CD4-positive, alpha-beta T cell treated with Interleukin-4 for 1 hour (primary cell): ENCODE measurements around the gene TMEM107.

ENCODE experiments used
- DNase-seq, 2 donors: peaks; one replicate each; pipeline ENCODE4 v3.0.0-alpha.2; 2020 to 2022

TMEM107 gene

DNA sequence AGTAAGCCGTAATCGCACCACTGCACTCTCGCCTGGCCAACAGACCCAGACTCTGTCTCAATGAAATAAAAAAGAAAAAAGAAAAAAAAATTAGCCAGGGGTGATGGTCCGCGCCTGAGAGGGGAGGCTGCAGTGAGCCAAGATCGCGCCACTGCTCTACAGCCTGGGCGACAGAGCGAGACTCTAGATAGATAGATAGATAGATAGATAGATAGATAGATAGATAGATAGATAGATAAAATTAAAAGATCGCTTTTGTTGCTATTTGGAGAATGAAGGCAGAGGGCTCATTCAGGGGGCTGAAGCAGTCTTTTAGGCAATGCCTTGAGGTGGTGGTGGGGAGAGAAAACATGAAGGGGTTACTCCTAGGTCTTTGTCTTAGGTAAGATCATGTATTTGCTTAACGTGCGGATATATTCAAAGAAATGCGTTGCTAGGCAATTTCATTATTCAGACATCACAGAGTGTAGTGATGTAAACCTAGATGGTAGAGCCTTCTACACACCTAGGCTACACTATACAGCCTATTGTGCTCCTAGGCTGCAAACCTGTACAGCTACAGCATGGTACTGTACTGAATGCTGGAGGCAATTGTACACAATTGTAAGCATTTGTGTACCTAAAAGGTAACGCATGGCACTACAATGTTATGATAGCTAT is 47.9 kb downstream of the TMEM107 start:
- DNase-seq = no peak

- DNase-seq = peak in 1 of 2 donors; percentile 50
Observed at GRCh38 chr17:8126491-8127066, 49.6 kb downstream of the TMEM107 start.

DNA sequence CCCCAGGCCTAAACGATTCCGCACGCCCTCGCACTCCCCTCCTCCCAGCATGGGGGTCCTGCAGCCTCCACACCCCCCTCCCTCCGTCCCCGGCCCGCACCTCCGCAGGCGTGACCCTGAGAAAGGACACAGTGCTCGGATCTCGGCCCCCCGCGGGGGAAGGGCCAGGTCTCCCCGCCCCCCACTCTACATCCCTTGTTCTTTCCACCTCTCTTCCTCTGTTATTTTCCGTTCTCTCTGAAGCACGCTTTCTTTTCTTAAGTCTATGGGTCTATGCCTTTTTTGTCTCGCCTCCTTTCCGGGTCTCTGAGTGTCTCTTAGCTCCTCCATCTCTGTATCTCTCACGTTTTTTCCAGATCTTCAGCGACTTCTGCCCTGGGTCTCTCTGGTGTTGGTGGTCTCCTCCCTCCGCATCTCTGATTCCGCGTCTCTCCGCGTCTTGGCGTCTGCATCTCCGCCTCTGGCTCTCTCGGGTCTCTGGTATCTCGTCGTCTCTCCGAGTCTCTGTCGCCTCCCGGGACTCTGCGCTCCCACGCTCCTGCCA is 50.2 kb downstream of the TMEM107 start:
- DNase-seq = no peak

DNA sequence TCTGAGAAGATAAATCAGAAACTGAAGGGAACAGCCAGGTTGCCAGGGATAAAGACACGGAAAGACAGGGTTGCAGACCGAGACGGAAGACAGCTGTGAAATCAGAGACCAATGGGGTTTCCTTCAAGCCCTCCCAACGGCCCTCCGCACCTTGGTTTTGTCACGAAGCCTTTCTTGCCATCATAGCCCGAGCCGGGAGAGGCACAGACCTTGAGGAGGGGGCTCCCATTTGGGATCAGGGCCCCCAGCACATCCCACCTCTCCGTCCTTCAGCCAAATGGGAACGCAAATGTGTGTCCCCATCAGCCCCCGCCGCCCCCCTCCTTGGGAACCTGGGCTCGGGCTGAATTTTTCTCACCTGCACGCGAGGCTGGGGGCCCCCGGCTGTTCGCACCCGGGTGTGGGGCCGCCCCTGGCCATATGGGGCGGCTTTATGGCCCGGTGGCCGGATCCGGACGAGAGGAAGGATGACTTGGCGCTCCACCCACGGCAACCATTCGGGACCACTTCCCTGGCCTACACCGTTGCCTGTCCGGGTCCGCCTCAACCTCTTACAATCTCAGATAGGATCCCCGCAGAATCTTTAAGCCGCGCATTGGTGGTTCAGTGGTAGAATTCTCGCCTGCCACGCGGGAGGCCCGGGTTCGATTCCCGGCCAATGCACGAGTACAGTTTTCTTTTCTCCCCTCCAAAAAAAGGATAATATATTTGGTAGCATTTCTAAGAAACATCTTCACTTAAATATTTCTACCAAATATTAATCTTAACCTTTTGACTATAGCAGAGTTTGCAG is 50.8 kb downstream of the TMEM107 start:
- DNase-seq = peak; percentile 90 to 92

DNA sequence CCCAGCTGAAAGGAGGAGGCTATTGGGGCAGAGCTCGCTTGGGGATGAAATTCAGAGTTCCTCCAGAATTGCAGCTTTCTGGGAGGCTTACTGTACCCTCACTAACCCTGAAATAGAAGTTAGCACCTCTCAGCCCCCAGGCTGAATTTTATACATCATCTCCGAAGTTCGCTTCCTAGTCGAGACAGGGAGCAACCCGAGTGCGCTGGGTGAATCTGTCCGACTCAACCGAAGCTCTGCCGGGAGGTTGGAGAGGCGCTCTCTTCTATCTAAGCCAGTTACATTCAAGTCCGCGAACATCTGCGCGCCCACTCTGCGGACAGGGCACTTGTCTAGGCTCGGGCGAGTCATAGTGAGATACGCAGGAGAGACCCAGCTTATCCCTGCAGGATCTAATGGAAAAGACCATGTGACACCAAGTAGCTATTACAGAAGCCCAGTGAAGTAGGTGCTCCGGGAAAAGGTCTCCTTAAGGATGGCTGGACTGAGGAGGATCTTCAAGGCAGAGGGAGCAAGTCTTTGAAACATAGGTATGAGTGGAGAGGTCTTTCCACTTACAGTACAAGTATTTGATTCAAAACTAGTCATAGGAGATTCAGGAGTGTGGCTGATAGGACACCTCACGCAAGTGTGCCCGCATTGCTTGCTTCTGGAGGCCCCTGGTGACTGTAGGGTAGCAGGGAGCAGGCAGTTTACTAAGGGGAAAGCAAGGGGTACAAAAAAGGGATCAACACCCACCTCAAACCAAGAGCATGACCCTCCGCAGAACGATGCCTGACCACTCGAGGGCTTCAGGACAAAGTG is 51.6 kb downstream of the TMEM107 start:
- DNase-seq = peak in 1 of 2 donors; percentile 24

DNA sequence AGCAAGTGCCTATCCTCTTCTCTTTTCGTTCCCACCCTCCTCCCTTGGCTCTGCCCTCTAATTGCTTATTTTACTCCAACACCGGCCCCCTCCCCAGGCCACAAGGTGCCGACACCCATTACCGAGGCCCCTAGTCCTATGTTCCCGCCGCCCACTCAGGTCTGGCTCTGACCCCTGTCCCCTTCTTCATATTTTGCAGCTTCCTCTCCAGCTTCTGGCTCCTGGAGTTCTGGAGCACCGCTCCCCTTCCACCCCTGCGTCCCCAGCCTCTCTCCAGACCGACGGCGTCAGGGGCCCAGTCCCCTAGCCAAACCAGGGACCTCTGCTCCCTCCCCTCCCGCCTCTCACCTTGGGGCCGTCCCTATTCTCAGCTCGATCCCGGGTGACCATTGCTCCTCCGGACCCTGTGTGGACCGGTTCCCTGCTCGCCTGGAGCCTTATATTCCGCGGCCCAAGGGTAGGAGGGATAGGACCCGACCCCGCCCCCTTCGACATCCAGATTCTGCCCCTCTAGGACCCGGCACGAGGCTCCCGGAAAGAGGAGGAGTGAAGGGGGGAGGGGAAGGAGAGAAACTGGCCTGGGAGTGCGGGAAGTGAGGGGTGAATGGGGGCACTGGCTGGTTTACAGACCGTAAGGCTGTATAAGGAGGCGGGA is 52.4 kb downstream of the TMEM107 start, which contains the start of gene HES7:
Gene HES7, minus strand, starts transcription at position 412 of the 655 bp plus-strand sequence. Its CDS starts 22 bp downstream, at position 390.
- DNase-seq = no peak

DNA sequence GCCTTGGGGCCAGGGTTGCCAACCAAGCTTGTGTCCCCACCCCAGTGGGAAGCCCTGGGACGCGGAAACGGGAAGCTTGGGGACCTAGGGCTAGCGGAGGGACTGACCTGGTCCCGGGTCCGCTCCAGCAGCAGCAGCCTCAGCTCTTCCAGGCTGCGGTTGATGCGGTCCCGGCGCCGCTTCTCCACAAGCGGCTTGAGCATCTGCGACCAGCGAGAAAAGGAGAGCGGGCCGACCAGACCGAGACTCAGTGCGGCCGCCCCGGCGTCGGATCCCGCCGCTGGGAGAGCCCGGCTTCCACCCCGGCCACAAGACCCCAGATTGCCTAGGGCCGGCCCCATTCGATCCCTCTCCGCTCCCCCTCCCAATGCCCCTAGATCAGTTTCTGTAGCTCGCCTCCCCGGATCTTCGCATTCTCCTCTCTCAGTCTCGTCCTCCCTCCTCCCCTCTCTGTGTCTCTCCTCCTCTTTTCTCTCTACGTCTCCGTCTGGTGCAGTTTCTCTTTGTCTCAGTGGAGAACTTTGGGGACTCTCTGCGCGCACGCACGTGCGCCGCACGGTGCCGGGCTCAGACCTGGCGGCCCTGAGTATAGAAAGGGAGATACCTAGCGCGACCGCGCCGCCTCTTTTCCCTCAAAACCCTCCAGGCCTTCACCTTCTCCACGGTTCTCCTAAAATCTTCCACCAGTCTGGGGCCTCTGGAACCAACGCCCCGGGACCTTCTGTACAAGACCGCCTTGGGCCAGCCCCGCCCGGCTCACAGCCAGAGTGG is 53.1 kb downstream of the TMEM107 start:
- DNase-seq = peak in 1 of 2 donors; percentile 53
